Kidney (tissue), 14 donors: ENCODE data around the gene TRAPPC3L. TPM values are rescaled to one million over a fixed set of nuclear protein-coding genes. Genes with fewer than 3 reads are reported as not detected.

Experiments used
- DNase-seq, 5 donors: peaks; one replicate each; pipeline ENCODE4 v3.0.0-alpha.2; 2013 to 2020
- FAIRE-seq: peaks from 2 replicates; lab custom pipeline; 2012; peaks lifted over from hg19 to GRCh38; lab: Jason Lieb, UNC
- H3K27ac ChIP-seq, 2 donors: one replicate each; pipeline ENCODE4 v1.7.0; 2013; ENCODE audit warnings: low read depth in 2 of 2, low read length in 2 of 2, inconsistent platforms in 1 of 2
- H3K27me3 ChIP-seq: one replicate; pipeline ENCODE4 v1.7.1; 2013; ENCODE audit warnings: low read length, inconsistent platforms; ENCODE audit not compliant: control insufficient read depth, insufficient read depth
- H3K36me3 ChIP-seq, 3 donors: one replicate each; pipeline versions ENCODE4 v1.7.0 to v1.7.1; 2013; ENCODE audit warnings: low read length in 3 of 3, control low read depth in 1 of 3, inconsistent platforms in 1 of 3; ENCODE audit not compliant: insufficient read depth in 3 of 3, control insufficient read depth in 2 of 3
- H3K4me1 ChIP-seq, 3 donors: one replicate each; pipeline versions ENCODE4 v1.7.0 to v1.7.1; 2013; ENCODE audit warnings: low read length in 3 of 3, inconsistent platforms in 1 of 3, low read depth in 1 of 3; ENCODE audit not compliant: control insufficient read depth in 2 of 3, insufficient read depth in 2 of 3
- H3K4me3 ChIP-seq, 3 donors: one replicate each; pipeline versions ENCODE4 v1.7.0 to v1.8.1; 2013; ENCODE audit warnings: low read length in 3 of 3, control low read depth in 1 of 3, inconsistent platforms in 1 of 3
- H3K9ac ChIP-seq, 3 donors: one replicate each; pipeline versions ENCODE4 v1.7.0 to v1.7.1; 2013; ENCODE audit warnings: low read length in 3 of 3, control low read depth in 1 of 3, inconsistent platforms in 1 of 3
- H3K9me3 ChIP-seq, 3 donors: one replicate each; pipeline versions ENCODE4 v1.7.0 to v1.7.1; 2013; ENCODE audit warnings: low read length in 3 of 3, control low read depth in 1 of 3, inconsistent platforms in 1 of 3; ENCODE audit not compliant: control insufficient read depth in 2 of 3, insufficient read depth in 1 of 3
- CTCF ChIP-seq: IDR thresholded peaks from 3 replicates; pipeline ENCODE4 v1.5.1; 2012; ENCODE audit warnings: mild to moderate bottlenecking, moderate library complexity, borderline replicate concordance; ENCODE audit not compliant: insufficient read depth; ENCODE audit errors: extremely low read depth
- intact Hi-C: fragments of 100-400 bp; cut with DNase I; formaldehyde crosslinking; loops from one replicate; pipeline ENCODE4 v1.11.1; 2022
- polyA plus RNA-seq: library from polyadenylated mRNA; stranded (reverse); fragments of 350-450 nt; fragmentation: Illumina TruSeq; extraction: RNeasy Lipid Tissue Mini Kit (QIAGEN cat#74804); gene quantifications from one replicate; pipeline ENCODE4 v1.2.3, GENCODE V29; 2014; ENCODE audit warnings: low read depth, low replicate concordance; ENCODE audit not compliant: insufficient read depth
- total RNA-seq: library from RNA; stranded (reverse); fragmentation: NEBNext Ultra II Directional; extraction: Animal tissue kit (Norgen Biotek cat#: 25700); gene quantifications from one replicate; pipeline ENCODE4 v1.2.1, GENCODE V29; 2021
- donor health status: control.
- donor health status: control.
- donor health status: control.
- donor health status: control.
- donor health status: control.
- donor health status: DM: yes; HTN: yes; CAD: no.
- donor health status: Normal renal cell carcinoma (clear cell type).

The TRAPPC3L gene
- total and polyA plus RNA-seq, 2 donors from 2014 or later, result not detected

GRCh38 chr6:116512734-116513133 lies 32.8 kb downstream of the TRAPPC3L start:
- no peak for FAIRE-seq
- peak overlapping the region in 1 of 2 donors; percentile 63 for H3K27ac ChIP-seq
- H3K27me3 ChIP-seq, result no peaks in the 10 kb centered on the region
- H3K4me3 ChIP-seq, result peak overlapping the region; percentile 27 to 56 (median 45)
- DNase-seq, result peak in 1 of 5 donors; percentile 40
- TF ChIP-seq CTCF, result no peak
- intact Hi-C loops, result no loop called here
- H3K9ac ChIP-seq, result peak overlapping the region in 1 of 3 donors; percentile 2
- no peaks in the 10 kb centered on the region for H3K36me3 ChIP-seq
- H3K4me1 ChIP-seq, result no peaks in the 10 kb centered on the region
- peaks cover 0 to 1% (median 0%) of the 10 kb centered on the region in 3 donors for H3K9me3 ChIP-seq

GRCh38 chr6:116512111-116512559 lies 33.3 kb downstream of the TRAPPC3L start:
- H3K27me3 ChIP-seq, result no peaks in the 10 kb centered on the region
- peak overlapping the region in 2 of 3 donors; percentile 2 to 64 for H3K9ac ChIP-seq
- no peak for TF ChIP-seq CTCF
- no peaks in the 10 kb centered on the region for H3K36me3 ChIP-seq
- FAIRE-seq, result no peak
- peak overlapping the region; percentile 45 to 56 (median 49) for H3K4me3 ChIP-seq
- H3K27ac ChIP-seq, result peak overlapping the region; percentile 69 to 80
- H3K9me3 ChIP-seq, result peaks cover 0 to 1% (median 0%) of the 10 kb centered on the region in 3 donors
- intact Hi-C loops, result no loop called here
- DNase-seq, result peak in 1 of 5 donors; percentile 29
- no peaks in the 10 kb centered on the region for H3K4me1 ChIP-seq

DNA sequence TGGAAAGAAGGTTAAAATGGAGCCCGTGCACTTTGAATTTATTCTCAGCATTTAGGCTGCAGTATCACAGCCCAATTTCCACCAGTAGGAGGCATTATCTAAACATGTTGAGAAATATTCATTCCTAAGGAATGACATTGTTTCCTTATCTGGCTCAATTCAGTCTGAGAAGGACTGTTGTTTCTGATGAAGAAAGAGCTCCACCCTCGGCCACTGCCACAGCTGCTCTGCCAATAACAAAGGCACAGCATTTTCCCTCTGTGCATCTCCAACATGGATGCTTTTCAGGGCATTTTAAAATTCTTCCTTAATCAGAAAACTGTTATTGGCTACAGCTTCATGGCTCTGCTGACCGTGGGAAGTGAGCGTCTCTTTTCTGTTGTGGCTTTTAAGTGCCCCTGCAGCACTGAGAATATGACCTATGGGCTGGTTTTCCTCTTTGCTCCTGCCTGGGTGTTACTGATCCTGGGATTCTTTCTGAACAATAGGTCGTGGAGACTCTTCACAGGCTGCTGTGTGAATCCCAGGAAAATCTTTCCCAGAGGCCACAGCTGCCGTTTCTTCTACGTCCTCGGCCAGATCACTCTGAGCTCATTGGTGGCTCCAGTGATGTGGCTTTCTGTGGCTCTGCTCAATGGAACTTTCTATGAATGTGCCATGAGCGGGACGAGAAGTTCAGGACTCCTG lies 33.9 kb downstream of the TRAPPC3L start, which contains the start of gene CALHM5:
TSS of gene CALHM5 (plus strand) at position 216 of the 687 bp plus-strand sequence. CDS start at position 274, 58 bp downstream.
- peak within 1 kb of the TSS; percentile 69 to 80 for H3K27ac ChIP-seq
- intact Hi-C loops, result no loop called here
- peak; percentile 41 for TF ChIP-seq CTCF
- no peaks in the 10 kb centered on the region for H3K27me3 ChIP-seq
- DNase-seq, result peak in 2 of 5 donors; percentile 25 to 65
- peaks cover 0 to 1% (median 0%) of the 10 kb centered on the region in 3 donors for H3K9me3 ChIP-seq
- peak; percentile 47 for FAIRE-seq
- peak within 1 kb of the TSS; percentile 45 to 56 (median 49) for H3K4me3 ChIP-seq
- H3K36me3 ChIP-seq, result no peaks in the 10 kb centered on the region
- H3K9ac ChIP-seq, result peak within 1 kb of the TSS in 2 of 3 donors; percentile 2 to 64
- no peaks in the 10 kb centered on the region for H3K4me1 ChIP-seq
